ENCODE results near the gene HCFC1R1. TPM values are rescaled to one million over a fixed set of nuclear protein-coding genes. Genes with fewer than 3 reads are reported as not detected.

Gene HCFC1R1
- total and polyA plus RNA-seq, 4 donors: 88.5 to 303 (median 199) TPM

DNA sequence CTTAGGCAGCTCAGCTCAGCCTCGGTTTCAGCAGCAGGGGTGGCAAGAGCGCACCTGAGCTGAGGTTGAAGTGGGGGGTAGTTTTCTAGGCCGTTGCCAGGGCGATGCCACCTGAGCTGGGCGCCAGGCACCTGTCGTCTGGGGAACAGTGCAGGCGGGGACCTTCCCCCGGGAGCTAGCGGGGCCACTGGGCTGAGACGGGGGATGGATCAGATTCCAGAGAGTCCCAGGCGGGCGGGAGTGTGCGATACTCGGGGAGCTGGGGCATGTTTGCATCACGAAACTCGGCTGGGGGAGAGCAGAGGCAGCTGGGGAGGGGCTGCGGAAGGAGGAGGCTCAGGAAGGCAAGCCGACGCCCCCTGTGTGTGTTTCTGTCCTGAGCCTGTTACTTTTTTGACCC is 11.5 kb downstream of the HCFC1R1 start:
- intact Hi-C loops (cut with DNase I): no loop called here
- no peak for ATAC-seq (ENCODE audit: low FRiP score)
- Histone ChIP-seq H3K9me3 (ENCODE audit: control insufficient read depth, low read length) (no peaks in the 10 kb centered on the region), H3K36me3 (ENCODE audit: control insufficient read depth in 1 of 2, insufficient read depth in 2 of 2, low read length in 1 of 2) (no peaks in the 10 kb centered on the region), H3K27ac (ENCODE audit: low read depth in 1 of 2, low read length in 2 of 2) (no peak overlapping the region), H3K4me3 (ENCODE audit: low read length in 2 of 2) (no peak overlapping the region), H3K4me1 (ENCODE audit: control insufficient read depth in 1 of 2, insufficient read depth in 2 of 2, low read length in 2 of 2) (no peaks in the 10 kb centered on the region), H3K27me3 (ENCODE audit: control insufficient read depth in 1 of 2, insufficient read depth in 2 of 2, low read length in 1 of 2) (no peaks in the 10 kb centered on the region)
- DNase-seq: no peak
- WGBS, 2 donors: 5 to 14% methylated on average over 19 of the region's 19 CpGs

DNA sequence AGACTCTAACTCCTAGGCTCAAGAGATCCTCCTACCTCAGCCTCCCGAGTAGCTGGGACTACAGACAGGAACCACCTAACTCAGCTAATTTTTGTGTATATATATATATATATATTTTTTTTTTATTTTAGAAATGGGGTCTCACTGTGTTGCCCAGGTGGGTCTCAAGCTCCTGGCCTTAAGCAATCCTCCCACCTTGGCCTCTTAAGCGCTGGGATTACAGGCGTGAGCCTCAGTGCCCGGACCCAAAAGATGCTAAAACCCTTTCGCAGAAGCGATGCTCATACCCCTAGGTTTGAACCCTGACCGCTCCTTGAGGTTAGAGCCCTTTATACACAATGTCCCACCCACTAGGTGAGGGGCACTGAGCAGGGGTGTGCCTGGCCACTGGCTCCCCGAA is 13.2 kb downstream of the HCFC1R1 start:
- Histone ChIP-seq H3K27ac (ENCODE audit: low read depth in 1 of 2, low read length in 2 of 2) (no peak overlapping the region), H3K36me3 (ENCODE audit: control insufficient read depth in 1 of 2, insufficient read depth in 2 of 2, low read length in 1 of 2) (no peaks in the 10 kb centered on the region), H3K9me3 (ENCODE audit: control insufficient read depth, low read length) (no peaks in the 10 kb centered on the region), H3K4me1 (ENCODE audit: control insufficient read depth in 1 of 2, insufficient read depth in 2 of 2, low read length in 2 of 2) (no peaks in the 10 kb centered on the region), H3K4me3 (ENCODE audit: low read length in 2 of 2) (no peak overlapping the region), H3K27me3 (ENCODE audit: control insufficient read depth in 1 of 2, insufficient read depth in 2 of 2, low read length in 1 of 2) (no peaks in the 10 kb centered on the region)
- WGBS, 2 donors: 92 to 93% methylated on average over 8 of the region's 8 CpGs
- ATAC-seq (ENCODE audit: low FRiP score) (no peak), DNase-seq (no peak)
- intact Hi-C loops (cut with DNase I): no loop called here

DNA sequence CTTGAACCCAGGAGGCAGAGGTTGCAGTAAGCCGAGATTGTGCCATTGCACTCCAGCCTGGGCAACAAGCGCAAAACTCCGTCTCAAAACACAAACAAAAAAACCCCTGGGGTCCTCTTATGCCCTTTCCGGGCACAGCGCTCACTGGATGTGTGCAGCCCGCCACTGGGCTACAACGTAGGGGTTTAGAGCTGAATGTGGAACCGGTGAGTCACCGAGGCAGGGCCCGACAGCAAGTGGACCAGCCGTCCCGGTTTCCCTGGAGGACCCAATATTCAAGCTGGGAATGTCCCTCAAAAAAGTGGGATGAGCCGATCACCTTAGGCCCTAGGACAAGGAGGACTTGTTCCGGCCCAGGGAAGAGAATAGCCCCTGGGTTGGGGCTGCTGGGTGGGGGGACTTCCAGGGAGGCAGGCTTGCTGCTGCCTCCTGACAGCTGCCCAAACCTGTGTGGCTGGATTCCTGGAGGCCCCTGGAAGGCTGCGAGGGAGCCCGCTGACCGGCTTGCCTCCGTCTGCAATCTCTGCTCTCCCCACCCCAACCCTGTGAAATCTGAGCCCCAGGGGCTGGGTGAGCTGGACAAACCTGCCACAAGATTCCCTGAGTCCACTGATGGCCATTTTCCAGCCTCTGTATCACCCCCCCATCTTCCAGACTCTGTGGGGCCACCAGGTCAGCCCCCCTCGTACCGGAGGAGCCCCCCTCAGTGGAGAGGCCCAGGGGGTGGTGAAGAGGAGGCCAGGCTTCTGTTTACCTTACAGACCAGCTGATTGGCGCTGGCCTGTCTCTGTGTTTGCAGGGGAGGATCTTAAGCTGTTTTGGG is 14.0 kb downstream of the HCFC1R1 start:
- Histone ChIP-seq H3K4me3 (ENCODE audit: low read length in 2 of 2) (no peak overlapping the region), H3K27me3 (ENCODE audit: control insufficient read depth in 1 of 2, insufficient read depth in 2 of 2, low read length in 1 of 2) (no peaks in the 10 kb centered on the region), H3K9me3 (ENCODE audit: control insufficient read depth, low read length) (no peaks in the 10 kb centered on the region), H3K4me1 (ENCODE audit: control insufficient read depth in 1 of 2, insufficient read depth in 2 of 2, low read length in 2 of 2) (no peaks in the 10 kb centered on the region), H3K27ac (ENCODE audit: low read depth in 1 of 2, low read length in 2 of 2) (no peak overlapping the region), H3K36me3 (ENCODE audit: control insufficient read depth in 1 of 2, insufficient read depth in 2 of 2, low read length in 1 of 2) (no peaks in the 10 kb centered on the region)
- no peak for DNase-seq
- ATAC-seq (ENCODE audit: low FRiP score): no peak
- intact Hi-C loops (cut with DNase I): no loop called here
- 40 to 49% methylated on average over 21 of the region's 21 CpGs for WGBS, 2 donors

DNA sequence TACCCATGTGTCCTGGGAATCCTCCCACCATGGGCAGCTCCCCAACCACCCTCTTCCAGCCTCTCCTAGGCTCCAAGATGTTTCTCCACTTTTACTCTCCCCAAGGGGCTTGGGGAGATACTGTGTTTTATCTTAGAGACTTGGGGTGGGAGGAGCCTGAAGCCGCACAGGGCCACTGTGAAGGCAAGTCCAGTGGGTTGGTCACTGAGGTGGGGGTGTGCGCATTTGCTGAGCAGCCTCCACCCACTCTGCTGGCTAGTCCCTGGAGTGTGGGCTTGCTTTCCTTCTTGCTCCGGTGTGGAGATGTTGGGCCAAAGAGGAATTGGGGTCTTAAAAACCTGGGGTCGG is 15.1 kb downstream of the HCFC1R1 start:
- no peaks in the 10 kb centered on the region for H3K27me3 ChIP-seq (ENCODE audit: control insufficient read depth in 1 of 2, insufficient read depth in 2 of 2, low read length in 1 of 2)

DNA sequence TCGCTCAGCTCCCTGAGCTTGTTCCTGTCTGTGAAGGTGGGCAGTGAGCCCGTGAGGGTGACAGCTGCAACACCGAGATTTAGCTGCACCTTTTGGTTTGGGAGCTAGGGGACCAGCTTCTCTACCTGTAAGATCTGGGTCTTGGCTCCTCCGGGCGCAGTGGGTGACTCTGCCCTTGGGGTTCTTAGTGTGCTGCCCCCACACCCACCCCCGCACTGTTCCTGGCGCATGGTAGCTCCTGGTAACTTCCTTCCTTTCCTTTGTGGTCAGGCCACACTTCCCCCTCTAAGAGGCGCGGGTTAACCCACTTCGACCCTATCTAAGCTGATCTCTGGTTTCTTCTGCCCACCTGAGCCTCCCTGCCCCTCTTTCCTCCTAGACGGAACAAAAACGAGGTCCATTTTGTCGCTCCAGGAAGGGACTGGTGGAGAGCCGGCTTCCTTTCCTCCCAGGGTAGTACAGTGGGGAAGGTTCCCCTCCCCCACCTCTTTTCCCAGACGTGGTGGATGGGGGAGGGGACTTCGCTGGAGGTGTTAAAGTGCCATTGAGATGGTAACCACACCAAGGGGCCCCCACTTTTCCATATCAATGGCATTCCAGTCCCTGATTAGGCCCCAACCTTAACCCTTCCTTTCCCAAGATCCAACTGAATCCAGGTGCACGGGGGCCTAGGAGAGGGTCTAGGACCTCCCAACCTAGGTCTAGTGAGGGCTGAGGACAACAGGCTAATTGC is 15.6 kb downstream of the HCFC1R1 start:
- intact Hi-C loops (cut with DNase I): no loop called here
- no peak for DNase-seq
- Histone ChIP-seq H3K9me3 (ENCODE audit: control insufficient read depth, low read length) (no peaks in the 10 kb centered on the region), H3K27me3 (ENCODE audit: control insufficient read depth in 1 of 2, insufficient read depth in 2 of 2, low read length in 1 of 2) (no peaks in the 10 kb centered on the region), H3K36me3 (ENCODE audit: control insufficient read depth in 1 of 2, insufficient read depth in 2 of 2, low read length in 1 of 2) (no peaks in the 10 kb centered on the region), H3K4me1 (ENCODE audit: control insufficient read depth in 1 of 2, insufficient read depth in 2 of 2, low read length in 2 of 2) (no peaks in the 10 kb centered on the region), H3K4me3 (ENCODE audit: low read length in 2 of 2) (no peak overlapping the region), H3K27ac (ENCODE audit: low read depth in 1 of 2, low read length in 2 of 2) (no peak overlapping the region)
- ATAC-seq (ENCODE audit: low FRiP score): no peak
- WGBS, 2 donors: 26 to 31% methylated on average over 17 of the region's 17 CpGs

More for the DNA sequence above, 15.1 kb downstream of the HCFC1R1 start:
- DNase-seq (no peak), ATAC-seq (ENCODE audit: low FRiP score) (no peak)
- Histone ChIP-seq H3K4me3 (ENCODE audit: low read length in 2 of 2) (no peak overlapping the region), H3K27ac (ENCODE audit: low read depth in 1 of 2, low read length in 2 of 2) (no peak overlapping the region), H3K9me3 (ENCODE audit: control insufficient read depth, low read length) (no peaks in the 10 kb centered on the region), H3K4me1 (ENCODE audit: control insufficient read depth in 1 of 2, insufficient read depth in 2 of 2, low read length in 2 of 2) (no peaks in the 10 kb centered on the region), H3K36me3 (ENCODE audit: control insufficient read depth in 1 of 2, insufficient read depth in 2 of 2, low read length in 1 of 2) (no peaks in the 10 kb centered on the region)
- WGBS, 2 donors: 25 to 38% methylated on average over 4 of the region's 4 CpGs
- intact Hi-C loops (cut with DNase I): no loop called here

DNA sequence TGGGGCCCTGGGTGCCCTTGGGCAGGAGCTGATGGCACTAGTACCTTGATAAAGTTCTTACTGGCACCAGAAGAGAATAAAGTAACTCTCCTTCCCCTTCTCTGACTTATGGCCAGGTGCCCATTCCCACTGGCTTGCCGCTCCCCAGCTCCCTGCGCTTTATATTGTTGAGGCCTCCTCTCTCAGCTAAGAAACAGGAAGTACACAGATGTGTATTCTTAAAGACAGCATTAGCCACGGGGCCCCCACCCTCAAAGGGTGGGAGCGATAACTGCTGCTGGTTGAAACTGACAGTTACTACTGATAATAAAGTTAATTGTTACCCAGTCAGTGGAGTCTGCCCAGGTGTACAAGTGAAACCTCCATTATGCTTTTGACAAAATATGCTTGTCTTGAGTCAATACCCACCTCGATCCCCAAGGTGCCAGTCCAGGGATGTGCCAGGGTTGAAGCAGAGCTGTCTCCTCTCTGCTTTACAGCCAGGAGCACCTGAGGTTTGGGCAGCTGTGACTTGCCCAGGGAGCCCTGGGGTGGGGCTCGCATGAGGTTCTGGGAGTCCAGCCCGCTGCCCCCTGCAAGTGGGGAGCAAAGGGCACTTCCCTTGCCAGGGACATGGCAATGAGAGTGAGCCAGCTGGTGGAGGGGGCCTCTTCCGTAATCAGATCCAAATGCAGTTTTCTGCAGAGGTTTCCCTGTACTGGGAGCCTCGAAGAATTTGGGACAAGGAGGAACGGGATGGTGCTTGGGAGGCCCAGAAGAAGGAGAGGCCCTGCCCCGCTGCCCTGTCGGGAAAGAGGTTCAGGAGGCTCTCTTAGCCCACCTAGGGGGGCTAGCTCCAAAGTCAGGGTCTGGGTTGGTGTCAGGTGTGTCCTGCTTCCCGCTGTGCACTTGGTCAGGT is 16.4 kb downstream of the HCFC1R1 start:
- Histone ChIP-seq H3K27me3 (ENCODE audit: control insufficient read depth in 1 of 2, insufficient read depth in 2 of 2, low read length in 1 of 2) (no peaks in the 10 kb centered on the region), H3K36me3 (ENCODE audit: control insufficient read depth in 1 of 2, insufficient read depth in 2 of 2, low read length in 1 of 2) (no peaks in the 10 kb centered on the region), H3K4me1 (ENCODE audit: control insufficient read depth in 1 of 2, insufficient read depth in 2 of 2, low read length in 2 of 2) (no peaks in the 10 kb centered on the region), H3K9me3 (ENCODE audit: control insufficient read depth, low read length) (no peaks in the 10 kb centered on the region), H3K27ac (ENCODE audit: low read depth in 1 of 2, low read length in 2 of 2) (no peak overlapping the region), H3K4me3 (ENCODE audit: low read length in 2 of 2) (no peak overlapping the region)
- no peak for ATAC-seq (ENCODE audit: low FRiP score)
- DNase-seq: no peak
- intact Hi-C loops (cut with DNase I): no loop called here
- 77 to 79% methylated on average over 13 of the region's 13 CpGs for WGBS, 2 donors

DNA sequence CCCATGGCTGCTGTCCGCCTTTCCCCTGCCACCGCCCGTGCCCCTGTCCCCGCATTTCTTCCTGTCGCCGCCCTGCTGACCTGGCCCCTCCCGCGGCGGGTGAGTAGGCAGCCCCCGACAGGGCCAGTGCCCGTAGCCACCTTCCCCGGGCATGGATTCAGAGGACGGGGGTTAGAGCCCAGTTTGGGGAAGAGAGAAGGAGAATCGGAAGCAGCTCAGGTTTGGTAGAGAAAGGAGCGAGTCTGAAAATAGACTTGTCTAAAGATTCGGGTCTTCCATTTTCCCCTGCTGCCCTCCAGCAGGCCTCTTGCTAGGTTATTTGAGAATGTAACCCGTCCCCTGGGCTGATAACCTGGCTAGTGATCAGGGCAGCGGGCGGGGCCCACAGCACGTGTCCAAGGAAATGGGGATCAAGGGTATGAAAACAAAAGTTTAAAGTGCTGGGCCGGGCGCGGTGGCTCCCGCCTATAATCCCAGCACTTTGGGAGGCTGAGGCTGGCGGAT is 18.9 kb downstream of the HCFC1R1 start:
- H3K36me3 ChIP-seq (ENCODE audit: control insufficient read depth in 1 of 2, insufficient read depth in 2 of 2, low read length in 1 of 2): no peaks in the 10 kb centered on the region
- intact Hi-C loops (cut with DNase I): no loop called here
- 20 to 21% methylated on average over 22 to 25 of the region's 25 CpGs for WGBS, 2 donors
- H3K4me1 ChIP-seq (ENCODE audit: control insufficient read depth in 1 of 2, insufficient read depth in 2 of 2, low read length in 2 of 2): no peaks in the 10 kb centered on the region
- no peaks in the 10 kb centered on the region for H3K27me3 ChIP-seq (ENCODE audit: control insufficient read depth in 1 of 2, insufficient read depth in 2 of 2, low read length in 1 of 2)
- H3K27ac ChIP-seq (ENCODE audit: low read depth in 1 of 2, low read length in 2 of 2): no peak overlapping the region
- H3K4me3 ChIP-seq (ENCODE audit: low read length in 2 of 2): no peak overlapping the region
- H3K9me3 ChIP-seq (ENCODE audit: control insufficient read depth, low read length): no peaks in the 10 kb centered on the region
- DNase-seq (no peak), ATAC-seq (ENCODE audit: low FRiP score) (no peak)

DNA sequence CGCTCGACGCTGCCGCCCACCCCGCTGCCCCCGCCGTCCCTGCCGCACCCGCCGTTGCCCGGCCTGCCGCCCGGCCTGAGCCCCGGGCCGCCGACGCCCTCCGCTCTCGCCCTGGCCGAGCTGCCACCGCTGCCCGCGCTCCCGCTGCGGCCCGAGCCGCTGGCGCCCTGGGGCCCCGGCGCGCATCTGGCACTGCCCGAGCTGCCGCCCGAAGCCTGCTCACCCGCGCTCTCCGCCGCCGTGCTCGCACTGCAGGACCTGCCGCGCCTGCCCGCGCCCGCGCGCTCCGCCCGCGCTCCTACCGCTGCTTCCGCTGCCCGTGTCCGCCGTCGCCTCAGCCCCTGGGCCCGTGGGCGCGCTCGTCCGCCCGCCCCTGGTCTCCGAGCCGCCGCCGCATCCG is 19.4 kb downstream of the HCFC1R1 start:
- H3K27ac ChIP-seq (ENCODE audit: low read depth in 1 of 2, low read length in 2 of 2): no peak overlapping the region
- no peaks in the 10 kb centered on the region for H3K9me3 ChIP-seq (ENCODE audit: control insufficient read depth, low read length)
- H3K4me3 ChIP-seq (ENCODE audit: low read length in 2 of 2): peak overlapping the region in 1 of 2 donors; percentile 36
- intact Hi-C loops (cut with DNase I): no loop called here
- WGBS, 2 donors: 0 to 1% methylated on average over 25 to 67 of the region's 67 CpGs
- no peaks in the 10 kb centered on the region for H3K4me1 ChIP-seq (ENCODE audit: control insufficient read depth in 1 of 2, insufficient read depth in 2 of 2, low read length in 2 of 2)
- no peak for ATAC-seq (ENCODE audit: low FRiP score)
- no peaks in the 10 kb centered on the region for H3K36me3 ChIP-seq (ENCODE audit: control insufficient read depth in 1 of 2, insufficient read depth in 2 of 2, low read length in 1 of 2)
- H3K27me3 ChIP-seq (ENCODE audit: control insufficient read depth in 1 of 2, insufficient read depth in 2 of 2, low read length in 1 of 2): no peaks in the 10 kb centered on the region
- no peak for DNase-seq

Measured in aorta (tissue), 5 donors.